ENCODE results near the gene UST.

GRCh38 chr6:148700047-148700715 is 46.6 kb upstream of the UST start:
- no peak for TF ChIP-seq POLR2A (IDR thresholded peaks at IDR 0.05; ENCODE audit: low read length)
- TF ChIP-seq GATA1 (IDR thresholded peaks at IDR 0.05; ENCODE audit: low read depth, low read length), result no peak

All from erythroblast (primary cell).